Measurements from ENCODE around the gene FAM118B. TPM values are rescaled to one million over a fixed set of nuclear protein-coding genes. Genes with fewer than 3 reads are reported as not detected.

FAM118B gene
- total and polyA plus RNA-seq, 2 of the 8 experiments (the other 6 are each of a cell fraction or from before 2014, with no cell fraction given) = 25.3 to 48.3 TPM

DNA sequence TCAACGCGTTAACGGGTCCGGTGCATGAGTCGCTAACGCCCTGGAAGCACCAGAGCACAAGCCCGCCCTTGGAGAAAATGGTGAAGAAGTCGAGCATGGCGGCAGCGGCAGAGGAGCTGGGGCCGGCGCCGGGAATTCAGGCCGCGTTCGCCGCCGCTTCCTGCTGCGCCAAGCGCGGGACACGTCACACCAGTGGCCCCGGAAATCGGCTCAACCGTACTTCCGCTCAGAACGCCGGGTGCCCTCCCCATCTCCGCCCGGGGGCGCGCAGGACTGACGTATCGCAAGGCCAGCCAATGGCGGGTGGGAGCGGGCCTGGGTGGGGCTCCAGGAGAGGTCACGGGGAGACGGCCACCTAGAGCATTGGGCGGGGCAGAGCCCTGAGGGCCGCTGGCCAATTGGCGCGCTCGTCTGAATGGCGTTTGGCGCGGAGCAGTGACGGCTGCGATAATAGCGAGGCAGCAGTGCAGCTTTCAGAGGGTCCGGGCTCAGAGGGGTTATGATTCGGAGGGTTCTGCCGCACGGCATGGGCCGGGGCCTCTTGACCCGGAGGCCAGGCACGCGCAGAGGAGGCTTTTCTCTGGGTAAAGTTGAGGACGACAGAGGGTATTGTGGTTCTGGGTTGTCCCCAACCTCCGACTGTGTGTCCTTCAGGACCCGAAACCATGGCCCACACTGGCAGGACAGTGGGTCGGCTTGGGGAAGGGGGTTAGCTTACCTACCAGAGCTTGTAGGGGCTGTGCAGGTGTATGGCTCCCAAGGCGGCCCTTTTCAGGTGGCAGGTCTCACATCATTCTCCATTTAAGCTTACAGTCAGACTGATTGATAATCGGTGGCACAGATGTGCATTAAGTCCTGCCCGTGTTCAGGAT lies 57.4 kb downstream of the FAM118B start, which contains the start of the genes FOXRED1 and SRPRA (continued):
- TF ChIP-seq CHD7 (IDR thresholded peaks at IDR 0.05; ENCODE audit: insufficient replicate concordance, low read length) (no peak), TCF12 (IDR thresholded peaks at IDR 0.05; ENCODE audit: low read depth, low read length) (no peak), RXRA (IDR thresholded peaks at IDR 0.05; ENCODE audit: insufficient read depth, low read depth, low read length) (no peak), CBX5 (IDR thresholded peaks at IDR 0.05; ENCODE audit: low read depth, low read length) (no peak), MAX (IDR thresholded peaks at IDR 0.05) (peak; percentile 27; the same call in 1 of the 2 replicates), SP2 (IDR thresholded peaks at IDR 0.05; ENCODE audit: low read length) (no peak), CBX8 (IDR thresholded peaks at IDR 0.05; ENCODE audit: borderline replicate concordance, low read depth, low read length) (no peak), CTBP2 (IDR thresholded peaks at IDR 0.05; ENCODE audit: borderline replicate concordance, insufficient read depth, insufficient read length, low read length) (no peak)
